ENCODE results near the gene ADAM8. TPM values are rescaled to one million over a fixed set of nuclear protein-coding genes. Genes with fewer than 3 reads are reported as not detected.

ADAM8 gene
- total and polyA plus RNA-seq, 2 of the 4 experiments (the other 2 are of a cell fraction) = under 0.01 to 0.74 TPM

DNA sequence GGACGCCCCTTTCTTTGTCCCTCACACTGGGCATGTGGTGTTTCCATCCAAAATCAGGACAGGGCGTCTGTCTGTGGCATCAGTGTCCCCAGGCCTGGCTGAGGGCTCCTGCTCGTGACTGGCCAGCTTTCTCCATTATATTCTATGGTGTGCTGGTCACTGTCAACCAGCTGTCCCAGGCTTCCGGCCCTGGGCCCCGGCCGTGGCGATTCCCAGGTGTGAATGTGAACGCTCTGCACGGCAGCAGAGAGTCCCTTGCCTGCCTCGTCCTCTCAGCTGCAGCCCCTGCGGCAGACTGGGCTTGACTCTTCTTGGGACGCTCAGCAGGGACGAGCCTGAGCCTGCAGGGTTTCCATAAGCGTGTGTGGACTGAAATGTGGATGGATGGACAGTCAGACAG lies 52.6 kb downstream of the ADAM8 start:
- ATAC-seq (ENCODE audit: low read depth) (no peak), DNase-seq (no peak)
- TF ChIP-seq, protein P1, sequence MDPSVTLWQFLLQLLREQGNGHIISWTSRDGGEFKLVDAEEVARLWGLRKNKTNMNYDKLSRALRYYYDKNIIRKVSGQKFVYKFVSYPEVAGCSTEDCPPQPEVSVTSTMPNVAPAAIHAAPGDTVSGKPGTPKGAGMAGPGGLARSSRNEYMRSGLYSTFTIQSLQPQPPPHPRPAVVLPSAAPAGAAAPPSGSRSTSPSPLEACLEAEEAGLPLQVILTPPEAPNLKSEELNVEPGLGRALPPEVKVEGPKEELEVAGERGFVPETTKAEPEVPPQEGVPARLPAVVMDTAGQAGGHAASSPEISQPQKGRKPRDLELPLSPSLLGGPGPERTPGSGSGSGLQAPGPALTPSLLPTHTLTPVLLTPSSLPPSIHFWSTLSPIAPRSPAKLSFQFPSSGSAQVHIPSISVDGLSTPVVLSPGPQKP (IDR thresholded peaks at IDR 0.05; ENCODE audit: borderline replicate concordance, low read depth, low read length) = no peak
- TF ChIP-seq CHD1 (IDR thresholded peaks at IDR 0.05; ENCODE audit: low read depth, low read length) = no peak
- TF ChIP-seq CEBPB (IDR thresholded peaks at IDR 0.05; ENCODE audit: low read depth, low read length) = no peak
- no peak for TF ChIP-seq RFX5 (IDR thresholded peaks at IDR 0.05; ENCODE audit: low read depth, low read length)
- TF ChIP-seq, protein P2, sequence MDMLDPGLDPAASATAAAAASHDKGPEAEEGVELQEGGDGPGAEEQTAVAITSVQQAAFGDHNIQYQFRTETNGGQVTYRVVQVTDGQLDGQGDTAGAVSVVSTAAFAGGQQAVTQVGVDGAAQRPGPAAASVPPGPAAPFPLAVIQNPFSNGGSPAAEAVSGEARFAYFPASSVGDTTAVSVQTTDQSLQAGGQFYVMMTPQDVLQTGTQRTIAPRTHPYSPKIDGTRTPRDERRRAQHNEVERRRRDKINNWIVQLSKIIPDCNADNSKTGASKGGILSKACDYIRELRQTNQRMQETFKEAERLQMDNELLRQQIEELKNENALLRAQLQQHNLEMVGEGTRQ (IDR thresholded peaks at IDR 0.05; ENCODE audit: low read depth, low read length) = no peak
- TF ChIP-seq RAD21 (IDR thresholded peaks at IDR 0.05; ENCODE audit: low read length) = no peak
- TF ChIP-seq, protein P3, sequence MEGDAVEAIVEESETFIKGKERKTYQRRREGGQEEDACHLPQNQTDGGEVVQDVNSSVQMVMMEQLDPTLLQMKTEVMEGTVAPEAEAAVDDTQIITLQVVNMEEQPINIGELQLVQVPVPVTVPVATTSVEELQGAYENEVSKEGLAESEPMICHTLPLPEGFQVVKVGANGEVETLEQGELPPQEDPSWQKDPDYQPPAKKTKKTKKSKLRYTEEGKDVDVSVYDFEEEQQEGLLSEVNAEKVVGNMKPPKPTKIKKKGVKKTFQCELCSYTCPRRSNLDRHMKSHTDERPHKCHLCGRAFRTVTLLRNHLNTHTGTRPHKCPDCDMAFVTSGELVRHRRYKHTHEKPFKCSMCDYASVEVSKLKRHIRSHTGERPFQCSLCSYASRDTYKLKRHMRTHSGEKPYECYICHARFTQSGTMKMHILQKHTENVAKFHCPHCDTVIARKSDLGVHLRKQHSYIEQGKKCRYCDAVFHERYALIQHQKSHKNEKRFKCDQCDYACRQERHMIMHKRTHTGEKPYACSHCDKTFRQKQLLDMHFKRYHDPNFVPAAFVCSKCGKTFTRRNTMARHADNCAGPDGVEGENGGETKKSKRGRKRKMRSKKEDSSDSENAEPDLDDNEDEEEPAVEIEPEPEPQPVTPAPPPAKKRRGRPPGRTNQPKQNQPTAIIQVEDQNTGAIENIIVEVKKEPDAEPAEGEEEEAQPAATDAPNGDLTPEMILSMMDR (conservative IDR thresholded peaks at IDR 0.05; ENCODE audit: low read depth, low read length) = no peak
- TF ChIP-seq POLR2A (IDR thresholded peaks at IDR 0.05; ENCODE audit: low read depth, low read length) = no peak
- TF ChIP-seq RCOR1 (IDR thresholded peaks at IDR 0.05; ENCODE audit: insufficient replicate concordance, low read length) = no peak
- no peak for TF ChIP-seq MAZ (IDR thresholded peaks at IDR 0.05; ENCODE audit: borderline replicate concordance, low read depth, low read length)
- TF ChIP-seq BHLHE40 (IDR thresholded peaks at IDR 0.05; ENCODE audit: low read depth, low read length) = no peak
- no peak for TF ChIP-seq MAFK (IDR thresholded peaks at IDR 0.05; ENCODE audit: low read depth, low read length)
- TF ChIP-seq FOS (IDR thresholded peaks at IDR 0.05; ENCODE audit: low read depth, low read length) = no peak
- no peak for TF ChIP-seq SMC3 (IDR thresholded peaks at IDR 0.05; ENCODE audit: low read depth, low read length)
- no peak for TF ChIP-seq MXI1 (IDR thresholded peaks at IDR 0.05; ENCODE audit: borderline replicate concordance, low read depth, low read length)
- ChIA-PET POLR2A (ENCODE audit: unreplicated experiment) (interaction anchor here (0.6 kb wide), 1 partner anchor 100 kb away, joined by 5 read pairs; no protein-coding TSS in a partner anchor), CTCF (no interaction called here)
- Histone ChIP-seq H2AK5ac (ENCODE audit: low read depth, low read length) (no peak overlapping the region), H2AK9ac (replicated peaks; ENCODE audit: low read depth, low read length, poor library complexity) (no peak overlapping the region), H3K56ac (ENCODE audit: extremely low read depth, insufficient read depth, low read length) (no peak overlapping the region), H3K14ac (replicated peaks; ENCODE audit: low read depth, low read length) (no peak overlapping the region), H2BK15ac (ENCODE audit: low read depth, low read length) (no peak overlapping the region), H3K4ac (ENCODE audit: low read depth, low read length) (no peak overlapping the region), H3K18ac (ENCODE audit: low read depth, low read length) (no peak overlapping the region), H2BK5ac (ENCODE audit: low read depth, low read length, poor library complexity, severe bottlenecking) (no peak overlapping the region), H2BK20ac (ENCODE audit: low read depth, low read length) (no peak overlapping the region), H4K20me1 (ENCODE audit: insufficient read depth, low read length) (no peaks in the 10 kb centered on the region), H2AFZ (replicated peaks; ENCODE audit: low read length, poor library complexity) (no peak overlapping the region), H3K4me1 (ENCODE audit: control insufficient read depth, insufficient read depth, low read length) (no peaks in the 10 kb centered on the region), H3K27me3 (ENCODE audit: control insufficient read depth, insufficient read depth, low read length) (peaks cover 27% of the 10 kb centered on the region), H3K23ac (ENCODE audit: low read depth, low read length) (no peak overlapping the region), H3K36me3 (ENCODE audit: control insufficient read depth, insufficient read depth, low read length) (no peaks in the 10 kb centered on the region), H4K5ac (ENCODE audit: low read depth, low read length) (no peak overlapping the region), H3K9me1 (ENCODE audit: insufficient read depth, low read length) (no peaks in the 10 kb centered on the region), H3K27ac (ENCODE audit: insufficient read depth, low read length) (no peak overlapping the region), H4K8ac (ENCODE audit: low read depth in 2 of 2, low read length in 2 of 2) (no peak overlapping the region), H3K79me1 (ENCODE audit: low read depth in 1 of 2, low read length in 2 of 2) (no peaks in the 10 kb centered on the region), H2BK120ac (ENCODE audit: low read depth, low read length) (no peak overlapping the region), H3K9me3 (ENCODE audit: control insufficient read depth, insufficient read depth, low read length) (no peaks in the 10 kb centered on the region), H3K4me2 (ENCODE audit: low read depth, low read length) (no peak overlapping the region), H3K4me3 (ENCODE audit: insufficient read depth, low read depth, low read length) (no peak overlapping the region), H3K9ac (ENCODE audit: low read depth, low read length) (no peak overlapping the region), H4K91ac (ENCODE audit: insufficient read depth, low read depth, low read length) (no peak overlapping the region)
- 17% methylated on average over 1 of the region's 14 CpGs; no CpG with 5 or more reads in 1 of the 2 experiments for WGBS, 2 experiments (ENCODE audit: extremely low coverage in 2 of 2, insufficient read length in 1 of 2)
- dilution Hi-C loops (cut with HindIII; ENCODE audit: low sequenced_read_pairs, unreplicated experiment) (no loop called here), in situ Hi-C loops (cut with MboI; ENCODE audit: low sequenced_read_pairs) (no loop called here), intact Hi-C loops (cut with micrococcal nuclease) (no loop called here)
- no TSS peak for BruUV-seq (replicated peaks)
